Epithelial cell of esophagus (primary cell): Measurements from ENCODE around the gene RTRAF.

ENCODE experiments used
- DNase-seq: peaks from one replicate; pipeline ENCODE4 v3.0.0; 2010; ENCODE audit warnings: low read depth
- H3K4me3 ChIP-seq: 2 replicates; pipeline ENCODE4 v1.5.1; 2011; ENCODE audit warnings: mild to moderate bottlenecking, low read length, control low read depth
- TF ChIP-seq, protein P1 (sequence below): IDR thresholded peaks from 2 replicates; pipeline ENCODE4 v1.5.1; 2011; ENCODE audit warnings: low read depth, mild to moderate bottlenecking, low read length, control low read depth, inconsistent platforms; ENCODE audit not compliant: insufficient read depth; ENCODE audit errors: missing control alignments

The RTRAF gene

DNA sequence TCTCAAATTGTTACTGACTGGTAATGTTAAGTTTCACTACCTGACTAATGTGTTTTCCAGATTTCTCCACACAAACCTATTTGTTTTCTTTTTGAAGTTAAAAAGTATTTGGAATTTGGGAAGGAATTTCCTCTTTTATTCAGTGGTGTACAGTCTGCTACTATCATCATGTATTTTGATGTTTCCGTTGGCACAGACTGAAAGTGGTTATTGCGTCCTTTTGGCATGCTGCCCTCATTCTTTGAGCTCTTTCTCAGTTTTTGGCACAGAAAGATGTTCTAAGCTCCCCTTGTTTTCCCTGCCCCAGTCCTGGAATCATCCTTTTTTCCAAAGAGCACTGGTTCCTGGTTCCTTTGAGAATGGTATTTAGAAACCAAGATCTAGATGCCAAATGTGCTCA lies 31.4 kb upstream of the RTRAF start:
- TF ChIP-seq, protein P1, sequence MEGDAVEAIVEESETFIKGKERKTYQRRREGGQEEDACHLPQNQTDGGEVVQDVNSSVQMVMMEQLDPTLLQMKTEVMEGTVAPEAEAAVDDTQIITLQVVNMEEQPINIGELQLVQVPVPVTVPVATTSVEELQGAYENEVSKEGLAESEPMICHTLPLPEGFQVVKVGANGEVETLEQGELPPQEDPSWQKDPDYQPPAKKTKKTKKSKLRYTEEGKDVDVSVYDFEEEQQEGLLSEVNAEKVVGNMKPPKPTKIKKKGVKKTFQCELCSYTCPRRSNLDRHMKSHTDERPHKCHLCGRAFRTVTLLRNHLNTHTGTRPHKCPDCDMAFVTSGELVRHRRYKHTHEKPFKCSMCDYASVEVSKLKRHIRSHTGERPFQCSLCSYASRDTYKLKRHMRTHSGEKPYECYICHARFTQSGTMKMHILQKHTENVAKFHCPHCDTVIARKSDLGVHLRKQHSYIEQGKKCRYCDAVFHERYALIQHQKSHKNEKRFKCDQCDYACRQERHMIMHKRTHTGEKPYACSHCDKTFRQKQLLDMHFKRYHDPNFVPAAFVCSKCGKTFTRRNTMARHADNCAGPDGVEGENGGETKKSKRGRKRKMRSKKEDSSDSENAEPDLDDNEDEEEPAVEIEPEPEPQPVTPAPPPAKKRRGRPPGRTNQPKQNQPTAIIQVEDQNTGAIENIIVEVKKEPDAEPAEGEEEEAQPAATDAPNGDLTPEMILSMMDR = no peak
- DNase-seq = no peak
- H3K4me3 ChIP-seq = no peak overlapping the region

DNA sequence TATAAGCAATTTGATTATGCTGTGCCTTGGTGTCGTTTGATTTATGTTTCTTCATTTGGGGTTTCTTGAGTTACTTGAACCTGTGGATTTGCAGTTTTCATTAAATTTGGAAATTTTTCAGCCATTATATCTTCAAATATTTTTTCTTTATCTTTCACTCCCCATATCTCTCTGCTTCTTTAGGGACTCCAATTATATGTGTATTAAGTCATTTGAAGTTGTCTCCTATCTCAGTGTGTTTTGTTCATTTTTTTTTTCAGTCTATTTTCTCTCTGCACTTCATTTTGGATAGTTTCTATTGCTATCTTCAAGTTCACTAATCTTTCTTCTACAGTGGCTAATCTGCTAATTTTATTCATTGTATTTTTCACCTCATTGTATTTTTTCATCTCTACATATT lies 29.4 kb upstream of the RTRAF start:
- TF ChIP-seq, protein P1 = no peak
- no peak for DNase-seq
- H3K4me3 ChIP-seq = no peak overlapping the region

DNA sequence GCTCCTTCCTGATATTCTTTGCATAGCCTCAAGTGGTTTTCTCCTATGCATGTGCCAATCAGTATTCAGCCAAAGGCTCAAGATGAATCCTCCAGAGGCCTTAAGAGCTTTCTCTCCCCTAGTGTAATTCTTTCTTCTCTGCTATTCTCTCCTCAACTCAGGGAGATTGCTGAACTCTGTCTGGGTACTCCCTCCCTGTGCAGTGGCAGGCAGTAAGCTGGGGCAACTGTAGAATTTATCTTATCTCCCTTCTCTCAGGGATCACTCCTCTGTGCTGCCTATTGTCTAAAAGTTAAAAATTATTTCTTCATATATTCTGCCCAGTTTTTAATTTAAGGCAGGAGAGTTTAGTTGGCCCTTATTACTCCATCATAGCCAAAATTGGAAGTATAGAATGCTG lies 28.5 kb upstream of the RTRAF start:
- no peak overlapping the region for H3K4me3 ChIP-seq
- DNase-seq = no peak
- TF ChIP-seq, protein P1 = no peak

DNA sequence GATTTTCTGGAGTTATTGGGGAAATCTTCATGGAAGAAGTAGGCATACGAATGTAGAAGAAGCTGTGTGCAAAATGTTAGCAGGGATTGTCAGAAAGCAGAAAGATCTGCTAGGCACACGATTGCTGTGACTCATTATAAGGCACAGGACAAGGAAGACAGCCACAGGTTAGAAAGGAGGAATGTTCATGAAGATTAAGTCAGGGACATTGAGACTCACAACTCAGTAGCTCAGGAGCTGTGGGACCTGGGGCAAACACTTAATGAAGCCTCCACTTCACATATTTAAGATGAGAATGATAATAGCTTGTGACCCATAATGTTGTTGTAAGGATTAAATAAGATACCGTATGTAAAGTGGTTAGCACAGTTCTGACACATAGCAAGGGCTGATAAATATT lies 26.6 kb upstream of the RTRAF start:
- peak; percentile 18 for DNase-seq
- TF ChIP-seq, protein P1 = no peak
- no peak overlapping the region for H3K4me3 ChIP-seq

DNA sequence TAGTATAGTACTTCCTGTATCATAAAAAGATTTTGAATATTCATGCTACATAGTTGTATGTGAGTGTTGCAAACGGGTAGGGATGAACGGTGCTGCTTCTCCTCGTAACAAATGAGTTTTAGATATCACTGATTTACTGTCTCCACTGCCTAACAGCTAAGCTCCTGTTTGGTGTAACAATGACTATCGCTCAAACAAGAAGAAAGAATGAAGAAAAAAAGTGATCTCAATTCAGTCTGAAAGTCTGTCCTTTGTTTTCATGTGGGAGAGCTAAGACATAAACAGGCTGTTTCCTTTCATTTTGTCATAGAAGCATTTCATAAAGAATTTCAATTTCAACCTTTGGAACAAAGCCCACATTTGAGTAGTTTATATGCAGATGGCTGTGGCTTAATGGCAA lies 26.1 kb upstream of the RTRAF start:
- H3K4me3 ChIP-seq = no peak overlapping the region
- DNase-seq = no peak
- TF ChIP-seq, protein P1 = no peak

DNA sequence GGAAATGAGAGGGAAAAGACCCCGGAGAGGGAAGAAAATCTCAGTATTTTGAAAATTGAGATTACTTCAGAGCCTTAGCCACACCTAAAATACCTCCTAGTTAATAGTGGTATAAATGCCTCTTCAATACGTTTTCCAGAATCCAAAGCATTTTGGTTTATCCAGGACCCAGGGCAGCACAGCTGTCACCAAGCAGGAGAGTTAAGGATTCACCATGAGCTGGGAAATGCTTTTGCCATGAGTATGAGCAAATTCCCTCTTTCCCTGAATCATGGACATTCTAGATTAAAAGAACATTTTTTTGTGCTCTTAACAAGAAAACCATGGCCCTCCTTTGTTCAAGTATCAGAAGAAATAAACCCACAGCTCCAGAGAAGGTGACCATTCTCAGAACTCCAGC lies 21.8 kb upstream of the RTRAF start:
- TF ChIP-seq, protein P1 = no peak
- DNase-seq = no peak
- no peak overlapping the region for H3K4me3 ChIP-seq

DNA sequence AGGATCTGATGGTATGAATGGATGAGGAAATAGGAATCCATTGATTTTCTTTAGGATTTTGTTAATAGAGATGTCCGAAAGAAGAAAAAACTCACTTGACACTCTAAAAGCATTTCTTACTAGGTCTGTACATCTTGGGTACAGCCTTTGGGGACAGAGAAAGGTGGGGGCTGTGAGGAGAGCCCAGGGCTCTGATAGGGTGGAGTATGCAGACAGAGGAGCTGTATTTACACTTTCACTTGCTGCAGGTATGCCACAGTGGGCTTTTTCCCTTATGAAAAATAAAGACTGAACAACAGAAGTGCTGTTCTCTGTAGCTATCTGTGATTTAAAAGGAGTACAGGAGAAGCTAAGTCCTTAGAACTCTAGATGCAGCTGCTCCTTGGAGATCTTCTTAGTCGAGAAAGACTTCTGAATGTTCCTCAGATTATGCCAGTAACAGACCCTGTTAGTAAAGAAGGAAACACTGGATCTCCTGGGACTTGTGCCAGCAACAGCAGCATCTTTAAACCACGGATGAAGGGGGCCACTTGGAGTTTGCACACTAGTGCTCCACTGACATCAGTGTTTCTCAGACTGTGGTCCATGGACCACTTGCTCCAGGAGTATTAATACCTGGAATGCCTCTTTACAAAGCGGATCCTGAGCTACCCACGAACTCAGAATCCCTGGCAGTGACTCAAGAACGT lies 19.4 kb upstream of the RTRAF start:
- DNase-seq = no peak
- H3K4me3 ChIP-seq = no peak overlapping the region
- TF ChIP-seq, protein P1 = no peak
